Daoy (cell line): ENCODE results near the gene TAF8. TPM values are rescaled to one million over a fixed set of nuclear protein-coding genes. Genes with fewer than 3 reads are reported as not detected.
"Not testable (repeated sequence)": the region's sequence is repeated elsewhere in the genome, so short reads cannot be mapped to it uniquely, and the experiment has no call there.

ENCODE experiments used
- DNase-seq: peaks from one replicate; pipeline ENCODE4 v3.0.0-alpha.2; 2015; ENCODE audit warnings: low read depth
- total RNA-seq: library from RNA; depleted of rRNA; stranded (reverse); fragments of >200 nt; shearing (Covaris generic); gene quantifications from 2 replicates; pipeline ENCODE4 v1.2.3, GENCODE V29; 2014; rRNA removed

Gene TAF8
- 20.6 and 34.1 TPM in 2 replicates for total RNA-seq

GRCh38 chr6:42050297-42051267 is at the start of gene TAF8:
TAF8 (plus strand) TSS chr6:42050524; CDS start chr6:42050542, 18 bp downstream.
- peak; percentile 96 for DNase-seq

DNA sequence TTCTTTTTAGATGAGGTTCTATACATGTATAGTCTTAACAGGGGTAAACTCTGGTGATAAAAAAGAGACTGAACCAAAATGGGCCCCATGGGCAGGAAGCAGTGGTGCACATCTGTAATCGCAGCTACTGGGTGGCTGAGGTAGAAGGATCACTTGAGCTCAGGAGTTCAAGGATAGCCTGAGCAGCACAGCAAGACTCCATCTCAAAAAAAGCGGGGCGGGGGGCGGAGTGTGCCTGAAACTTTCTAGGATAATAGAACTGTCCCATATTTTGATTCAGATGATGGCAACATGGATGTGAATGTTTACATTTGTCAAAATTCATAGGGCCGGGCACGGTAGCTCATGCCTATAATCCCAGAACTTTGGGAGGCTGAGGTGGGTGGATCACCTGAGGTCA is 48.8 kb upstream of the TAF8 start:
- DNase-seq = no peak

GRCh38 chr6:42003658-42004057 is 46.7 kb upstream of the TAF8 start:
- not testable (repeated sequence) for DNase-seq

GRCh38 chr6:42007286-42008137 is 42.8 kb upstream of the TAF8 start:
- DNase-seq = no peak

GRCh38 chr6:42008138-42008528 is 42.2 kb upstream of the TAF8 start:
- DNase-seq = not testable (repeated sequence)

DNA sequence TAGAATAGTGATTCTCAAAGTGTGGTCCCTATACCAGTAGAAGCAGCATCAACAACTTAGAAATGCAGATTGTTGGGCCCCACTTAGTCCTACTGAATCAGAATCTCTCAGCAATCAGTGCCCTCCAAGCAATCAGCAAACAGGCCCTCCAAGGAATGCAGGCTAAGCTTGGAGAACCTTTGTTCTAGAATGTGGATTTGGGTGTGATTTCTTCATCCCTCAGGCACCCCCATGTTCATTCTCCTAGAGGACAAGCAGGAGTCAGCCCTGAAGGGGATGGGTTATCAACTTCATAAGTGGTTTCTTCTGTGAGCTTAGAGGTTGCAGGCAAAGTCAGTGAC is 40.5 kb upstream of the TAF8 start:
- DNase-seq = no peak

- peak; percentile 25 for DNase-seq
Measured at GRCh38 chr6:42010185-42010891, 40.0 kb upstream of the TAF8 start.

DNA sequence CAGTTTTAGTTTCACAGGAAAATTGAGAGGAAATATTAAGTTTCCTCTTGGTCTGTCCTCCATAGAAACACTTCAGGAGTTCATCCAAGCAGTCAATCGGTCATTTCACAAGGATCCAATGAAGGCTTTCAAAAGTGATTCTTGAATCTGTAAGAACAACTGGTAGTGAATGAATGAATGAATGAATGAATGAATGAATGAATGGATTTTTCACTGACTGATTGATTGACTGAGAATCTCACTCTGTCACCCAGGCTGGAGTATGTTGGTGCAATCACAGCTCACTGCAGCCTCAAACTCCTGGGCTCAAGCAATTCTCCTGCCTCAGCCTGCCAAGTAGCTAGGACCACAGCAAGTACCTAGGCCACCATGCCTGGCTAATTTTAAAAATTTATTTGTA is 39.4 kb upstream of the TAF8 start:
- no peak for DNase-seq

DNA sequence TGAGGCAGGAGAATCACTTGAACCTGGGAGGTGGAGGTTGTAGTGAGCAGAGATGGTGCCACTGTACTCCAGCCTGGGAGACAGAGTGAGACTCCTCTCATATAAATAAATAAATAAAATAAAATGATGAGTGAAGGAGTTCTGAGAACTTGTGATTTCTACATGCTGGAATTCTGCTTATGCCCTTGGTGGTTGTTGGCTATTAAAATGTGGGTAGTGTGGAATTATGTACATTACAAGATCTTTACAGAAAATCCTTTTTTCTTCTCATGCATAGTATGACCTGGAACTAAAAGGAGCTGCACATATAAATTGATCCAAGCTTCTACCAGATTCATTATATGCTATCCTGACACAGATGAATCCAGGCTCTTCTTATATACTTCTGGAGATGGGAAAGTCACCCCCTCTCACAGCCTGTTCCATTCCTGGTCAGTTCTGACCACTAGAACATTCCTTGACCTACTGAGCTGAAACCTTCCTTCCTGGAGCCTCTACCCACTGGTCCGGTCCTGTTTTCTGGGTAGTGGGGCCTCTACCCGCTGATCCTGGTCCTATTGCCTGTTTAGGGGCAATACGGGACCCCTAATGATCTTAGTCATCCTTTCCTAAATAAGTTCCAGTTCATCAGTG is 37.7 kb upstream of the TAF8 start:
- DNase-seq = no peak

GRCh38 chr6:42013134-42013516 is 37.2 kb upstream of the TAF8 start:
- no peak for DNase-seq

GRCh38 chr6:42017021-42017643 is 33.2 kb upstream of the TAF8 start:
- DNase-seq = peak; percentile 75

GRCh38 chr6:42020967-42021366 is 29.4 kb upstream of the TAF8 start:
- no peak for DNase-seq

GRCh38 chr6:42021847-42022754 is 28.2 kb upstream of the TAF8 start:
- DNase-seq = no peak

DNA sequence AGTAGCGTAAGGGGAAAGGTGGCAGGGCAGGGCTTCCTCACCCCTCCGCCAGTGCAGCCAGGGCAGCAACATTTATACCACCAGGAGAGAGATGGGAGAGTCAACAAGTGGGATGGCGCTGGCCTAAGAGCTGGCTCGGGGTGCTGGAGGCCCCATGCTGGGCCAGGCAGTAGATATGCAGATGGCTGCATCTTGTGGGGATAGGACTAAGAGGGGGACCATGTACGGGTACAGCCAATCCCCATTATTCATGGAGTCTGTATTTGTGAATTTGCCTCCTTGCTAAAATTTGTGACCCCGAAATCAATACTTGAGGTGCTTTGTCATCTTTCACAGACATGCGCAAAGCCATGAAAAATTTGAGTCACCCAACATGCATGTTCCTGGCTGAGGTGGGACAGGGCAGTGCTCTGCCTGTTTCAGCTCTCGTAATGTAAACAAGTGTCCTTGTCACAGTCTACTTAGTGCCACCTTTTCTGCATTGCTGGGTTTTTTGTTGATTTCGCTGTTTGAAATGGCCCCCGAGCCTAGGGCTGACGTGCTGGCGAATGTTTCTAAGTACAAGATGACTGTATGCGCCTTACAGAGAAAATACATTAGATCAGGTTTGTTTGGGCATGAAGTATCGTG is 27.5 kb upstream of the TAF8 start:
- no peak for DNase-seq

GRCh38 chr6:42025066-42025844 is 25.1 kb upstream of the TAF8 start:
- no peak for DNase-seq

- DNase-seq = no peak
Measured at GRCh38 chr6:42025845-42026243, 24.5 kb upstream of the TAF8 start.

DNA sequence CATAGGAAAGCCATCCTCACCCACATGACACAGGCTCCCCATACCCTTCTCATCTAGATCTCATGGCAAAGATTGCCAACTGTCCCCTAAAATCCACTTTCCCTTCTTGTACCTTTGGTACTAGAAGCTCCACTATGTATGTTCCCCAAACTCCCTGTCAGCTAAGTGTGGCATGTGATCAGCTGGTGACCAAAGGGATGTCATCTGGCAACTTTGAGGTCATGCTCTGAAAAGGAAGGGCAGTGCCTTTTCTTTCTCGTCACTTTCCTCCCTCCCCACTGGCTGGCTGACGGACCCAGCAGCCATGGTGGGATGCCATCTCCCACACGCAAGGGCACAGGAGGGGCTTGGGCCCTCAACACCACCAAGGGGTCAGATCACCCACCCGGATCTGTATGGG is 23.8 kb upstream of the TAF8 start:
- no peak for DNase-seq

DNA sequence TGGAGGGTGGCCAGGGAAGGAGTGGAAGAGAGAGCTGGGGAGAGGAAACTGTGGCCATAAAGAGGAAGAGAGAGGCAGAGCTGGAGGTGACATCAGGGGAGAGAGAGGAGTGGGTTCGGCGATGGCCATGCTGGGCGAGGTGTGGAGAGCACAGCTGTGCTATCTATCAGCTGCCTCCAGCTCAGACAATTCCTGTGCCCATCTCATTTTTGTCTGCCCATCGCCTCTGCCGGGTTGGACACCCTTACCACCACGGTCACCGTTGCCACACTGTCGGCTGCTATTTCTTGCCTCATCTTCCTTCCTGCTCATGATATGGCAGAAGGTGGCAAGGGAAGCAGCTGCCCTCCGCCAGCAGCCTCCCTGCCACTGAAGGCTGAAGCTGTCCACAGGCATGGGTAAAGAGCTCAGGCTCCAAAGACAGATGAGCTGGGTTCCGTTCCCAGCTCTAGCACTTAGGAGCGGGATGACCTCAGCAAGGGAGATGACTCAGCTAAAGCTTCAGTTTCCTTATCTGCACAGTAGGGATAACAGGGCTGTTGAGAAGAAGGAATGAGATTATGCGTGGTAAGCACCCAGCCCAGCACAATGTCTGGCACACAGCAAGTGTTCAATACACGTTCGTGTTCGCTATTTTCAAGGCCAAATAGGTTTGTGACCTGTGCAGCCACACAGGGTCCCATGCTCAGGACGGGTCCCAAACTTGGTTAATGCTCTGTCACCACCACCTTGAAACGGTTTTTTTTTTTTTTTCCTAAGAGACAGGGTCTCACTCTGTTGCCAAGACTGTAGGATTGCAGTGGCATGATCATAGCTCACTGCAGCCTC is 21.9 kb upstream of the TAF8 start:
- DNase-seq = peak; percentile 92
